GM13977 (cell line): ENCODE measurements around the gene NSDHL.
A peak's percentile ranks its signal among the peaks of the same experiment; 100 is the strongest.
"Not testable (repeated sequence)": the region's sequence is repeated elsewhere in the genome, so short reads cannot be mapped to it uniquely, and the experiment has no call there.

Experiments used
- DNase-seq: peaks from one replicate; pipeline ENCODE4 v3.0.0; 2012; ENCODE audit warnings: low spot score
- CTCF ChIP-seq: IDR thresholded peaks from 2 replicates; pipeline ENCODE4 v1.5.1; 2012; ENCODE audit warnings: mild to moderate bottlenecking, control low read depth; ENCODE audit not compliant: insufficient read depth; ENCODE audit errors: extremely low read depth, missing control alignments
- in situ Hi-C: fragments of 300-500 bp; cut with MboI; formaldehyde crosslinking; loops from one replicate; pipeline ENCODE4 v1.12.0; 2022; ENCODE audit warnings: low sequenced_read_pairs, low pct_unique_long_range_greater_than_20kb, mixed read lengths, inconsistent platforms; ENCODE audit not compliant: unreplicated experiment

NSDHL gene

DNA sequence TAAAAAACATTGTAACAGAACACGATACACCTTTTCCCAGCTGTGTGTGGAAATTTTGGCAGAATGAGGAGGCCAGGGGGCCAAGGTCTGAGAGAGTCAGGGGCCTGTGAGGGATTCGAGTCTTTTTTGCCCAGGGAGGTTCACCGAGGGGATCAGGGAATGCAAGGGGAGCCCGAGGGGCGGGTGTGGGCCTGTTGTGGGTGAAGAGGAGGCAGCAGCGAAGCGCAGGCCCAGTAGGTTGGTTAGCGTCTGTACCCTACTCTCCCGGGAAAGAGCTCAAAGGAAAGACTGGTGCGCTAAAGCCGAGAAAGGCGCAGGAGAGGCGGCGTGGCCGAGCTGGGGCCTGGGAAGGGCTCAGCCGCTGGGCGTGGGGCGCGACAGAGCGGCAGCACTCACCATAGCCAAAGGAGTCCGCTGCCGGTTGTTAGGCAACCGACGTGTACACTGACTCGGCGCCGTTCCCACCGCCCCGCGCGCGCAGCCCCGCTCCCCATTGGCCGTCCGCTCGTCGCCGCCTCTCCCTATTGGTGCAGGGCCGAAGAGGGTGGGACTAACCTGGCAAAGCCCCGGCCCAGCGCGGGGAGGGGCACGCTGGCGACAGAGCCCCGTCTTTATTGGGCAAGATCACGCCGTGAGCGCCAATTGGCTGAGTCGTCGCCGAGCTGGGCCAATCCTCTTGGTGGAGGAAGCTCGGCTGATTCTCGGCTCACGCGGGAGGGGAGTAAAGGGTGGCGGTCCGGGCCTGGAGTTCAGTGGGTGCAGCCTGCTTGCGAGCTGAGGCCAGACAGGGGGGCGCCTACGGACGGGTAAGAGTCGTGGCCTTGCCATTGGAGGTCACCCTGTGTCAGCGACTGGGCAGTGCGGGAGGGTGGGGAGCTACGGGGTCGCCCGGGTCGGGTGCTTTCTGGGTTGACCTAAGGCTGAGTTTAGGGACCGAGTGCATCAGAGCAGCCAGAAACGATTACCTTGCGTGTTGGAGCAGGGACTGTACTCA, at the start of gene NSDHL, which contains the start of gene CETN2:
TSS of gene NSDHL (plus strand) at position 752 of the 994 bp plus-strand sequence. CDS start 15,262 bp downstream, outside the sequence.
TSS of gene CETN2 (minus strand) at position 446 of the 994 bp plus-strand sequence. CDS start at position 399, 47 bp downstream.
- in situ Hi-C loops = no loop called here
- TF ChIP-seq CTCF = no peak

GRCh38 chrX:152787062-152787461, 43.8 kb upstream of the NSDHL start:
- in situ Hi-C loops, DNase-seq: not testable (repeated sequence)

More for the DNA sequence above, at the start of gene NSDHL, which contains the start of gene CETN2:
- DNase-seq = peak; percentile 92

DNA sequence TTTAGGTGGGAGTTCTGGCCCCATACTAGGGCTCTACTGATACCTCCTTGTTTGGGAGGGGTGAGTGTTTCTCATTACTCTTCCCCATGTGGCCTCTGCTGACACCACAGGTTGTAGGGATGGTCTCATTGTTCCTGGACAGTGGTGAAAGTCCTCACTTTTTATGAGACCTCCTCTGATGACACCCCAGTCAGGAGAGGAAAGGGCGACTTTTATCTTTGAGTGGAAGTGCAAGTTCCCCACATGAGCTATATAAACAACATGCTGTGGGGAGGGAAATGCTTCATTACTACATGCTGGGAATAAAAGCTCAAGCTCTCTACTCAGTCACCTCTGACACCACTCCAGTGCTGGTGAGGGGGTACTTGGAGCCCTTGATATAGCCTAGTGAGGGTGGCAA, 31.9 kb upstream of the NSDHL start:
- in situ Hi-C loops = no loop called here
- no peak for TF ChIP-seq CTCF
- no peak for DNase-seq

GRCh38 chrX:152806035-152806434, 24.8 kb upstream of the NSDHL start:
- DNase-seq = no peak
- no peak for TF ChIP-seq CTCF
- in situ Hi-C loops = loop anchor here (25.0 kb wide), 2 partner anchors 144 to 1044 kb away; no protein-coding TSS in a partner anchor

DNA sequence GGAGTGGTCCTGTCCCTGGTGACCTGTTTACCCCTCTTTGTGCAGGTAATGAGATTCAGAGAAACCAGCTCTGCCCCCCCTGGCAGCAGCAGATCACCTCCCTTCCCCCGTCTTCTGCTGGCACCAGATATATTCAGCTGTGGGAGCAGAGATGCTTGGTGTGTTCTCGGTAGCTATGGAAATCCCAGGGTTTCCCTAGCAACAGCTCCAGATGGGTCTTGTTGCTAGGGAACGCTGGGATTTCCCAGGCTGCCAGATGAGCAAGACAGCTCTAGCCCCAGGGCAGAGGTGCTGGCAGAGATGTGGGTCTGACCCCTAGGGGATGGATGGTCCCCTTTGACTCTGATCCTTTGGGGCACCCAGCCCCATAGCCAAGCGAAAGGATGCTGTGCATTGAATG, 20.5 kb upstream of the NSDHL start:
- no peak for DNase-seq
- no peak for TF ChIP-seq CTCF
- in situ Hi-C loops = loop anchor here (25.0 kb wide), 2 partner anchors 148 to 1048 kb away; no protein-coding TSS in a partner anchor

GRCh38 chrX:152813206-152813605, 17.7 kb upstream of the NSDHL start:
- no peak for DNase-seq
- in situ Hi-C loops = loop anchor here (25.0 kb wide), 2 partner anchors 151 to 1051 kb away; no protein-coding TSS in a partner anchor
- TF ChIP-seq CTCF = no peak

GRCh38 chrX:152814048-152814447, 16.8 kb upstream of the NSDHL start:
- in situ Hi-C loops = loop anchor here (25.0 kb wide), 2 partner anchors 152 to 1052 kb away; no protein-coding TSS in a partner anchor
- TF ChIP-seq CTCF = no peak
- DNase-seq = no peak
